ENCODE measurements around the gene EFCAB11. TPM values are rescaled to one million over a fixed set of nuclear protein-coding genes. Genes with fewer than 3 reads are reported as not detected.

EFCAB11 gene
- total and polyA plus RNA-seq, 9 of the 15 experiments (the other 6 are each of a cell fraction or from before 2014, with no cell fraction given) = 13.4 to 37.9 (median 17.4) TPM

GRCh38 chr14:89915114-89915878 is 39.2 kb downstream of the EFCAB11 start (continued):
- TF ChIP-seq FOXK1 (CRISPR knock-in tag; IDR thresholded peaks at IDR 0.05; ENCODE audit: borderline replicate concordance) (no peak), CAMTA2 (CRISPR knock-in tag; conservative IDR thresholded peaks at IDR 0.05) (no peak), HNRNPLL (IDR thresholded peaks at IDR 0.05; ENCODE audit: low read depth, low read length, poor library complexity, severe bottlenecking) (no peak), CTCF (IDR thresholded peaks at IDR 0.05 in 2 of 3, conservative IDR thresholded peaks at IDR 0.05 in 1 of 3; ENCODE audit: insufficient read depth in 2 of 3, low read depth in 1 of 3, low read length in 3 of 3) (peak; percentile 53 to 68 (median 67); a peak in 5 of 6 replicates), CGGBP1 (CRISPR knock-in tag; IDR thresholded peaks at IDR 0.05) (no peak), KAT8 (IDR thresholded peaks at IDR 0.05; ENCODE audit: low read depth) (no peak), SNIP1 (IDR thresholded peaks at IDR 0.05; ENCODE audit: low read depth) (no peak), NCOA1 (IDR thresholded peaks at IDR 0.05; ENCODE audit: low read depth) (no peak), NBN (IDR thresholded peaks at IDR 0.05; ENCODE audit: low read depth) (no peak), ZNF785 (CRISPR knock-in tag; IDR thresholded peaks at IDR 0.05) (no peak), RBM22 (IDR thresholded peaks at IDR 0.05; ENCODE audit: low read depth, low read length, poor library complexity, severe bottlenecking) (no peak), POLR3G (IDR thresholded peaks at IDR 0.05; ENCODE audit: extremely low read depth, insufficient read length, insufficient replicate concordance) (no peak), RAD21 (CRISPR knock-in tag; conservative IDR thresholded peaks at IDR 0.05 in 1 of 2, IDR thresholded peaks at IDR 0.05 in 1 of 2) (peak; percentile 70 to 73), PHF21A (IDR thresholded peaks at IDR 0.05; ENCODE audit: borderline replicate concordance, low read depth) (no peak), ZNF12 (CRISPR knock-in tag; IDR thresholded peaks at IDR 0.05) (no peak), HOMEZ (CRISPR knock-in tag; IDR thresholded peaks at IDR 0.05) (no peak), E2F6 (IDR thresholded peaks at IDR 0.05; ENCODE audit: borderline replicate concordance in 1 of 2, extremely low read depth in 1 of 2, insufficient read depth in 1 of 2, insufficient read length in 1 of 2, low read depth in 1 of 2, low read length in 1 of 2, poor library complexity in 1 of 2, severe bottlenecking in 1 of 2) (no peak), EGR1 (conservative IDR thresholded peaks at IDR 0.05) (no peak), CHD4 (IDR thresholded peaks at IDR 0.05; ENCODE audit: insufficient read depth, insufficient replicate concordance, low read depth, low read length, poor library complexity, severe bottlenecking) (no peak), GATAD2B (IDR thresholded peaks at IDR 0.05; ENCODE audit: borderline replicate concordance) (no peak), SRSF1 (IDR thresholded peaks at IDR 0.05; ENCODE audit: low read depth, low read length) (no peak)
